A172 (cell line): ENCODE measurements around the gene PTGFR. TPM values are rescaled to one million over a fixed set of nuclear protein-coding genes. Genes with fewer than 3 reads are reported as not detected.

Source experiments
- DNase-seq: peaks from one replicate; pipeline ENCODE4 v3.0.0-alpha.2; 2015; ENCODE audit warnings: low spot score
- total RNA-seq: library from RNA; depleted of rRNA; stranded (reverse); fragments of >200 nt; shearing (Covaris generic); gene quantifications from 2 replicates; pipeline ENCODE4 v1.2.3, GENCODE V29; 2014; rRNA removed

Gene PTGFR, protein sequence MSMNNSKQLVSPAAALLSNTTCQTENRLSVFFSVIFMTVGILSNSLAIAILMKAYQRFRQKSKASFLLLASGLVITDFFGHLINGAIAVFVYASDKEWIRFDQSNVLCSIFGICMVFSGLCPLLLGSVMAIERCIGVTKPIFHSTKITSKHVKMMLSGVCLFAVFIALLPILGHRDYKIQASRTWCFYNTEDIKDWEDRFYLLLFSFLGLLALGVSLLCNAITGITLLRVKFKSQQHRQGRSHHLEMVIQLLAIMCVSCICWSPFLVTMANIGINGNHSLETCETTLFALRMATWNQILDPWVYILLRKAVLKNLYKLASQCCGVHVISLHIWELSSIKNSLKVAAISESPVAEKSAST
- 11.0 and 12.0 TPM in 2 replicates for total RNA-seq

GRCh38 chr1:78490861-78491450, at the start of gene PTGFR:
Gene PTGFR (plus strand): TSS chr1:78490974. CDS start chr1:78492744, 1,770 bp downstream.
- peak; percentile 39 for DNase-seq

DNA sequence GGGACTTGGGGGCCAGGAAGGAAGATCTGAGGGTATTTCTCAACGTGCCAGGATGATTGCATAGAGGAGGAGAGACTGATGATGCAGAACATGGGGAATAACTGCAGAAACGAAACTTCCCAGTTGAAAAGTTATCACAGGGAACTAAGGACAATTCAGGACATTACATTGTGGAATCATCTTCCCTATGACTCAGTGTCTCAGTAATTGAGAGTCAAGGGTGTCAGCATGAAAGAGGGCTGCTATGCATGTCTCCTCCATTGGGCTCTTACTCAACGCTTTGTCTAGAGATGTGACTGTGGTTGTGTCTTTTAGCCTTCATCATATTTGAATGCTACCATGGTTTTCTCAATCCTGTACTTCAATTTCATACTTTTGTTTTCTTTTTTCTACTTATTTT, 48.9 kb upstream of the PTGFR start:
- DNase-seq: peak; percentile 26

DNA sequence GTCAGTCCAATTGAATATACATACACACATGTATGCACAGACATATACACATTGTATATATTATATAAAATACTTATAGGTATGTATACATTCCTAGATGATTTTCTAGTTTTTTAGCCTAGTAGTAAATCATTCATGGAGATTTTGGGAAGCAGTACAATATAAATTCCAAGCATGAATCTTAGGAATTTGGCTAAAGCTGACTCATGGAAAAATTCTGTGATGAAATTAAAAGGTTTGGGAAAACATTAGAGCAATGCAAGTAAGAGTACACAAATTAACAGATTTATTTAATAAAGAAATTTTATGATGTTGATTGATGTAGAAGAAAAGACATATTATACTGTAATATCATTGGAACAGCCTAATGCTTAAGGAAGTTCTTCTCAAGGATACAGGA, 43.7 kb upstream of the PTGFR start:
- DNase-seq: no peak

- DNase-seq: no peak
Observed at GRCh38 chr1:78464449-78464891, 26.3 kb upstream of the PTGFR start.

DNA sequence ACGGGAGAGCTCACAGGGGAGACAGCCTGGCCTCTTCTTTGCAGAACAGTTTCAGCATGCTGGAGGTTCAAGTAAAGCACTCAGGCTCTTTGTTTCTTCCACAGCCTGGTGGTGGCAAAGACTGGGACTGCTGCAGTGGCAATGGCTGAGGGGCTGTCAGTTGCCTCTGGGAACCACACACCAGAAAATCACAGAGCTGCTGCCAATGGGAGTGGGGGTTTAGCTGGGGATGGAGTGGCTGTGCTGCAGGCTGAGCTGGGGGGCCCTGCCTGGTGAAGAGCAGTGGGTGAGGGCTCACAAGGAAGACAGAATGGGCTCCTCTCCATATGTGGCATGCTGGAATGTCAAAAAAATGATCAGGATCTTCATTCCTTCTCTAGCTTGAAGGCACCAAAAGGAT, 25.6 kb upstream of the PTGFR start:
- no peak for DNase-seq

GRCh38 chr1:78468521-78468920, 22.3 kb upstream of the PTGFR start:
- DNase-seq: no peak

DNA sequence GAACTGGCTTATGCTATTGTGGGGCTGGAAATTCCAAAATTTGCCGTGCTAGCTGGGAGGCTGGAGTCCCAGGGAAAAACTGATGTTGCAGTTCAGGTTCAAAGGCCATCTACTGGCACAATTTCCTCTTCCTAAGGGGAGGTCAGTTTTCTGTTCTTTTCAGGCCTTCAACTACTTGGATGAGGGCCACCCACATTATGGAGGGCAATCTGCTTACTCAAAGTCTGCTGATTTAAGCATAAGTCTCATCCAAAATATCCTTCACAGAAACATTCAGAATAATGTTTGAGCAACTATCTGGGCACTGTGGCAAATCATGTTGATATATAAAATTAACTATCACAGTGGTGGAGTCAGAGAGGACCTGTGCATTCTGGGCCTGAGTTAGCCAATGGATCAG, 21.2 kb upstream of the PTGFR start:
- DNase-seq: no peak

- no peak for DNase-seq
Observed at GRCh38 chr1:78471890-78472620, 18.7 kb upstream of the PTGFR start.

- DNase-seq: no peak
Observed at GRCh38 chr1:78472851-78473496, 17.8 kb upstream of the PTGFR start.

GRCh38 chr1:78474092-78474491, 16.7 kb upstream of the PTGFR start:
- no peak for DNase-seq

- DNase-seq: no peak
Observed at GRCh38 chr1:78475888-78476610, 14.7 kb upstream of the PTGFR start.

DNA sequence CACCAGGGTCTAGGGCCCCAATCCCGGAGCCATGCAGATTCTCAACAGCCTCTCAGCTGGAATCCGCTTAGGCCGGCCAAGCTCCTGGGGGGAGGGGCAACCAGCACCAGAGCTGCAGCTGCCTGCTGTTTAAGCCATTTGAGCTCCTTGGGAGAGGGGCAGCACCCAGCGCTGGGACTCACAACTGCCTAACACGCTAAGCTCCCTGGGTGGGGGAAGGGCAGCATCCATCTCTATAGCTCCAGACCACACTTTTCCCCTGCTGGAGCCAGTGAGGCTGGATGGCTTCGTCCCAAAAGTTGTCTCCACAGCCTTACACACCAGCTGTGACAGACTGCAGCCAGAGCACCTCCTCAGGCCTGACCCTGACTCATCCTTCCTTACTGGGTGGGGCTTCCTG, 6.9 kb upstream of the PTGFR start:
- peak; percentile 57 for DNase-seq

DNA sequence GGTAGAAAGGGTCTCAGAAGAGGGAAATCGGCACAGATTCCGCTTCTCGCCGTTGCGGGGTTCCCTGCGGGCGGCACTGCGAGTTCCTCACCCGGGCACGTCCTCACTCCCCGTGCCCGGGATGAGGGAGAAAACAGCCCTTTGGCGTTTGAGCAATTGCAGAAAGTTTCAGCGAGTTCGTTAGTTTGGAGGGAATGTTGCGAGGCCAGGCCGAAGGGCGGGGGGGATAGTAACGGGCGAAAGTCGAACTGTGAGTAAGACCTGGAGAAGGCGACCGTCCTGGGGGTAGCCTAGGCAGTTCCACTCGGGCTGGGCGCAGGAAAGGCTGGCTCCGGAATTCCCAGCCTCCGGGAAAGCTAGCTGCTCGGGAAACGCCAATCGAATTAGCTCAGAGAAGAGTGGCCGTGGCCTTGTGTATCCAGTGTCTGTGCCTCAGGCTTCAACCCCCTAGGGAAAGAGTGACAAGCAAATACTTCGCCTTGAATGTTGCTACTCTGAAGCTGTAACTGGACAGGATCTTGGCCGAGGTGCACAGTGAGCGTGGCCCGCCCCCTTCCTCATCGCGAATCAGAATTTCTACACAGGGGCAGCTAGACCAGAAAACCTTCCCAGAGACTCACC, 787 bp downstream of the PTGFR start:
- DNase-seq: peak; percentile 49

DNA sequence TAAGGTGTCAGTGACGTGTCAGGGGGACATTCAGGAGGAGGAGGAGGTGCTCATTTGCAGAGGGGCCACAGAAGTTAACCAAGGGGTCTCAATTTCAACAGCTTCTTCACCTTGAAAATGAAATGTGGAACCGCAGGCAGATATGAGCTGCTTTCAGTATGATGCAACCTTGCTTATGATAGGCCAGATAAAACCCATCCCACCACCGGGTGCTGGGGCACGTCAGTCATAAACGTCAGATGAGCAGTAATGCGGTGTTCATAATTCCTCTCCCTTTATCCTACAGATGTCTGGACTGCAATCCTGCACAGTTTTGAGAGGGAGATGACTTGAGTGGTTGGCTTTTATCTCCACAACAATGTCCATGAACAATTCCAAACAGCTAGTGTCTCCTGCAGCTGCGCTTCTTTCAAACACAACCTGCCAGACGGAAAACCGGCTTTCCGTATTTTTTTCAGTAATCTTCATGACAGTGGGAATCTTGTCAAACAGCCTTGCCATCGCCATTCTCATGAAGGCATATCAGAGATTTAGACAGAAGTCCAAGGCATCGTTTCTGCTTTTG, 1.7 kb downstream of the PTGFR start:
- peak; percentile 21 for DNase-seq

GRCh38 chr1:78493451-78493850, 2.7 kb downstream of the PTGFR start:
- no peak for DNase-seq

GRCh38 chr1:78497201-78497600, 6.4 kb downstream of the PTGFR start:
- peak; percentile 34 for DNase-seq

- DNase-seq: no peak
Observed at GRCh38 chr1:78500529-78500928, 9.8 kb downstream of the PTGFR start.

GRCh38 chr1:78501203-78501602, 10.4 kb downstream of the PTGFR start:
- DNase-seq: no peak

GRCh38 chr1:78511334-78511733, 20.6 kb downstream of the PTGFR start:
- DNase-seq: no peak

DNA sequence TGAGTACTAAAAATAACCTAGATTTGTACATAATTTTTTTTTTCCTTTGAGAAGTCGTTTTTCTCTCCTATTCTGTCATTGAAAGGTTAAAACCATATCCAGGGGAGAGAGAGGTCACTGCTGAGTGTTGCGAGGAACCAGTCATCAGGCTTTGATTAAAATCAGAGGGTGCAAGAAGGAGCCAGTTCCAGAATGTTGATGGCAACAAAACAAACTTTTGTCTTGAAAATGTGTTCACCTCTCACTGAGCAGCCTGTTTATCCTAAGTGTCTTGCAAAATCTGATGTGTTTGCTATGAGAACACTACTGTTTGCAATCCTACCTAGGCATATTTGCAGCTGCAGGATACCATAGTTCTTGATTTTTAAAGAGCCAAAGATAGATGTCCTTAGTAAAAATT, 25.9 kb downstream of the PTGFR start:
- no peak for DNase-seq

DNA sequence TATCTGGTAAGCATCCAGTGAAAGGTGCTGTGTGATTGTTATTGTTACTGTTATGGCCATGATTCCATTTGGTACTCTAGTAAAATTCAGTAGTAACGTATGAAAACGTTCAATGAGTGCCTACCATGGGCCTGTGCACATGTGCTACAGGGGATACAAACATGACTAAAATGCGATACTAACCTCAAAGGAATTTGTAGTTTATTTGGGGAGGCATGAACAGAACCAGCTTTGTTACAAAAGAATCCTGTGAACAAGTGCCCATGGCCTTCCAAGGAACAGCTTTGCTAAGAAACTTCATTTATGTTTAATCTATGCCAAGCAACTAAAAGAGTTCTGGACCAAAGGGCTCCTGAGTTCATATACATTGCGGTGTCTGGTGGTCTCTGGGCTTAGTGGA, 28.7 kb downstream of the PTGFR start:
- no peak for DNase-seq
